ENCODE results near the gene PLEKHA8.

PLEKHA8 gene

GRCh38 chr7:30012757-30013156 lies 15.5 kb upstream of the PLEKHA8 start:
- no peaks in the 10 kb centered on the region for H3K4me1 ChIP-seq
- DNase-seq, result no peak
- intact Hi-C loops (cut with DNase I; ENCODE audit: low total_unique reads), result no loop called here
- no peaks in the 10 kb centered on the region for H3K9me3 ChIP-seq
- TF ChIP-seq CTCF (IDR thresholded peaks at IDR 0.05), result no peak
- no peaks in the 10 kb centered on the region for H3K27me3 ChIP-seq
- H3K36me3 ChIP-seq, result peaks cover 2 to 28% (median 11%) of the 10 kb centered on the region in 3 donors
- H3K4me3 ChIP-seq, result no peak overlapping the region
- H3K27ac ChIP-seq, result no peak overlapping the region

GRCh38 chr7:30018451-30018850 lies 9.8 kb upstream of the PLEKHA8 start:
- TF ChIP-seq CTCF (IDR thresholded peaks at IDR 0.05), result no peak
- H3K4me3 ChIP-seq, result no peak overlapping the region
- intact Hi-C loops (cut with DNase I; ENCODE audit: low total_unique reads), result no loop called here
- H3K9me3 ChIP-seq, result no peaks in the 10 kb centered on the region
- no peak for DNase-seq
- H3K36me3 ChIP-seq, result peaks cover 2 to 34% (median 11%) of the 10 kb centered on the region in 3 donors
- no peak overlapping the region for H3K27ac ChIP-seq
- peaks cover 0 to 4% (median under 1%) of the 10 kb centered on the region in 4 donors for H3K4me1 ChIP-seq
- no peaks in the 10 kb centered on the region for H3K27me3 ChIP-seq

- no peaks in the 10 kb centered on the region for H3K27me3 ChIP-seq
- DNase-seq, result no peak
- intact Hi-C loops (cut with DNase I; ENCODE audit: low total_unique reads), result no loop called here
- no peak overlapping the region for H3K4me3 ChIP-seq
- H3K9me3 ChIP-seq, result no peaks in the 10 kb centered on the region
- H3K27ac ChIP-seq, result no peak overlapping the region
- peaks cover 0 to 12% (median 5%) of the 10 kb centered on the region in 4 donors for H3K4me1 ChIP-seq
- peaks cover 0 to 25% (median 5%) of the 10 kb centered on the region in 3 donors for H3K36me3 ChIP-seq
- peak in 1 of 2 experiments; percentile 4 for TF ChIP-seq CTCF (IDR thresholded peaks at IDR 0.05)
Observed at GRCh38 chr7:30019387-30019786, 8.8 kb upstream of the PLEKHA8 start.

- Histone ChIP-seq H3K27me3 (no peaks in the 10 kb centered on the region), H3K4me3 (no peak overlapping the region), H3K36me3 (peaks cover 0 to 20% (median 4%) of the 10 kb centered on the region in 3 donors), H3K9me3 (no peaks in the 10 kb centered on the region), H3K4me1 (peaks cover 0 to 17% (median 10%) of the 10 kb centered on the region in 4 donors), H3K27ac (no peak overlapping the region)
- no peak for DNase-seq
- intact Hi-C loops (cut with DNase I; ENCODE audit: low total_unique reads), result no loop called here
- no peak for TF ChIP-seq CTCF (IDR thresholded peaks at IDR 0.05)
Observed at GRCh38 chr7:30019960-30020359, 8.3 kb upstream of the PLEKHA8 start.

GRCh38 chr7:30020535-30020934 lies 7.7 kb upstream of the PLEKHA8 start:
- Histone ChIP-seq H3K27me3 (no peaks in the 10 kb centered on the region), H3K4me1 (peaks cover 0 to 23% (median 15%) of the 10 kb centered on the region in 4 donors), H3K9me3 (no peaks in the 10 kb centered on the region), H3K36me3 (peaks cover 0 to 20% (median 4%) of the 10 kb centered on the region in 3 donors), H3K4me3 (no peak overlapping the region), H3K27ac (no peak overlapping the region)
- intact Hi-C loops (cut with DNase I; ENCODE audit: low total_unique reads), result no loop called here
- TF ChIP-seq CTCF (IDR thresholded peaks at IDR 0.05), result no peak
- no peak for DNase-seq

GRCh38 chr7:30022991-30023390 lies 5.2 kb upstream of the PLEKHA8 start:
- intact Hi-C loops (cut with DNase I; ENCODE audit: low total_unique reads), result no loop called here

More at GRCh38 chr7:30022991-30023390, 5.2 kb upstream of the PLEKHA8 start:
- Histone ChIP-seq H3K4me1 (peaks cover 0 to 35% (median 26%) of the 10 kb centered on the region in 4 donors), H3K9me3 (no peaks in the 10 kb centered on the region), H3K4me3 (no peak overlapping the region), H3K27ac (no peak overlapping the region), H3K27me3 (no peaks in the 10 kb centered on the region), H3K36me3 (peaks cover 0 to 6% (median 0%) of the 10 kb centered on the region in 3 donors)
- DNase-seq, result no peak
- TF ChIP-seq CTCF (IDR thresholded peaks at IDR 0.05), result no peak
